Lower leg skin (tissue), 4 donors: ENCODE measurements around the gene CELA3A. TPM values are rescaled to one million over a fixed set of nuclear protein-coding genes. Genes with fewer than 3 reads are reported as not detected.
A peak's percentile ranks its signal among the peaks of the same experiment; 100 is the strongest.

Experiments
- DNase-seq, 2 donors: peaks; one replicate each; pipeline ENCODE4 v3.0.0-alpha.2; 2019; ENCODE audit warnings: low spot score in 2 of 2
- H3K4me3 ChIP-seq: fragments of 200-600 bp; sonication (generic); 2 replicates; pipeline ENCODE4 v1.5.1; 2017; ENCODE audit warnings: mild to moderate bottlenecking, low read depth; ENCODE audit not compliant: poor library complexity, severe bottlenecking
- POLR2A ChIP-seq, 2 donors: fragments of 450-650 bp; IDR thresholded peaks; one replicate each; pipeline ENCODE4 v1.6.1; 2016 to 2017; ENCODE audit warnings: antibody characterized with exemption in 2 of 2, mild to moderate bottlenecking in 1 of 2, moderate library complexity in 1 of 2
- WGBS, 2 donors: methylation state at CpG; one replicate each; pipeline ENCODE4 v1.1.5; 2018; 5-methylcytosine and 5-hydroxymethylcytosine counted together
- intact Hi-C: fragments of 100-400 bp; cut with DNase I; formaldehyde crosslinking; loops from one replicate; pipeline ENCODE4 v1.15.0; 2023; ENCODE audit warnings: low total_unique reads
- total RNA-seq, 4 donors: library from RNA; depleted of rRNA; stranded (reverse); fragments of >200 nt; gene quantifications; one replicate each; pipeline ENCODE4 v1.1.0, GENCODE V29; 2016
- TF ChIP-seq, protein P1 (sequence below), 3 donors: fragments of 450-650 bp; IDR thresholded peaks; one replicate each; pipeline ENCODE4 v1.5.1; 2016; ENCODE audit warnings: antibody characterized with exemption in 3 of 3, mild to moderate bottlenecking in 3 of 3, moderate library complexity in 2 of 3

The CELA3A gene
- total RNA-seq, 4 donors from 2014 or later: not detected

DNA sequence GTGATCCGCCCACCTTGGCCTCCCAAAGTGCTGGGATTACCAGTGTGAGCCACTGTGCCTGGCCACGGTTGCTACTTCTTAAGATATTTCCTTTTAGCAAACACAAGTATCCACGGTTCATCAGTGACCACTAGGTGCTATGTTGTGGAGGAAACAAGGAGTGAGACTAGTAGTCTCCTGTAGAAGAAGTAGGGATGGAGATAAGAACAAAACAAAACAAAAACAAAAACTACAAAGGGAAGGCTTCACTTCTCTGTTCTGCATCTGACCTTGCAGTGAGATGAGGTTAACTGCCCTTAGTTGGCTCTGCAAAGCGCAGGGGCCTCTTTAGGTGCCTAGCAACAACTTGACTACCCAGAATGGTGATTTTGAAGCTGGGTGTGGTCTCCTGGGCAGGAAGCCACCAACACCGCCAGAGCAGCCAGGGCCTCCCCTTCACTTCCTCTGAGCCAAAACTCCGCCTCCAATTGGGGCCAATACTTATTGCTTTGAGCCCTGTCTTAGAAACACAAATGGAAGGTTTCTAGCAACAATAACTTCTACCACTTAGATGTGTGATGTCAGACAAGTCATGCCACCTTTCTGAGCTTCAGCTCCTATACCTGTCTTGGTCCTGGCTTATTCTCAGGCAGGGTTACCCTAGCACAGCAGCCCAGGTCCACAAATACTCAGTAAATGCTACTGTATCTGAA, 38.3 kb downstream of the CELA3A start:
- H3K4me3 ChIP-seq: no peak overlapping the region
- peak; percentile 74 to 90 for DNase-seq
- WGBS, 2 donors: 37 to 39% methylated on average over 6 of the region's 6 CpGs
- TF ChIP-seq, protein P1, sequence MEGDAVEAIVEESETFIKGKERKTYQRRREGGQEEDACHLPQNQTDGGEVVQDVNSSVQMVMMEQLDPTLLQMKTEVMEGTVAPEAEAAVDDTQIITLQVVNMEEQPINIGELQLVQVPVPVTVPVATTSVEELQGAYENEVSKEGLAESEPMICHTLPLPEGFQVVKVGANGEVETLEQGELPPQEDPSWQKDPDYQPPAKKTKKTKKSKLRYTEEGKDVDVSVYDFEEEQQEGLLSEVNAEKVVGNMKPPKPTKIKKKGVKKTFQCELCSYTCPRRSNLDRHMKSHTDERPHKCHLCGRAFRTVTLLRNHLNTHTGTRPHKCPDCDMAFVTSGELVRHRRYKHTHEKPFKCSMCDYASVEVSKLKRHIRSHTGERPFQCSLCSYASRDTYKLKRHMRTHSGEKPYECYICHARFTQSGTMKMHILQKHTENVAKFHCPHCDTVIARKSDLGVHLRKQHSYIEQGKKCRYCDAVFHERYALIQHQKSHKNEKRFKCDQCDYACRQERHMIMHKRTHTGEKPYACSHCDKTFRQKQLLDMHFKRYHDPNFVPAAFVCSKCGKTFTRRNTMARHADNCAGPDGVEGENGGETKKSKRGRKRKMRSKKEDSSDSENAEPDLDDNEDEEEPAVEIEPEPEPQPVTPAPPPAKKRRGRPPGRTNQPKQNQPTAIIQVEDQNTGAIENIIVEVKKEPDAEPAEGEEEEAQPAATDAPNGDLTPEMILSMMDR (IDR thresholded peaks at IDR 0.05): no peak
- TF ChIP-seq POLR2A (IDR thresholded peaks at IDR 0.05): no peak
- intact Hi-C loops: no loop called here

DNA sequence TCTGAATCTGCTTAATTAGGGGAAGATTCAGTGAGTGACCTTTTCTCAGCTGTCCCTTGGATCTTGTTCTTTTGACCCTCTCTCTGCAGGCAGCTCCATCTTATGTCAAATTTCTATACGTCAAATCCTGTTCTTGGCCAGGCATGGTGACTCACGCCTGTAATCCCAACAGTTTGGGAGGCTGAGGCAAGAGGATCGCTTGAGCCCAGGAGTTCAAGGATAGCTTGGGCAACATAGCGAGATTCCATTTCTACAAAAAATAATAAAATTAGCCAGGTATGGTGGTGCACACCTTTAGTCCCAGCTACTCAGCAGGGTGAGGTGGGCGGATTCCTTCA, 38.8 kb downstream of the CELA3A start:
- WGBS, 2 donors: 79 to 88% methylated on average over 5 of the region's 5 CpGs
- DNase-seq: no peak
- intact Hi-C loops: no loop called here
- H3K4me3 ChIP-seq: no peak overlapping the region
- no peak for TF ChIP-seq POLR2A (IDR thresholded peaks at IDR 0.05)
- TF ChIP-seq, protein P1 (IDR thresholded peaks at IDR 0.05): no peak

DNA sequence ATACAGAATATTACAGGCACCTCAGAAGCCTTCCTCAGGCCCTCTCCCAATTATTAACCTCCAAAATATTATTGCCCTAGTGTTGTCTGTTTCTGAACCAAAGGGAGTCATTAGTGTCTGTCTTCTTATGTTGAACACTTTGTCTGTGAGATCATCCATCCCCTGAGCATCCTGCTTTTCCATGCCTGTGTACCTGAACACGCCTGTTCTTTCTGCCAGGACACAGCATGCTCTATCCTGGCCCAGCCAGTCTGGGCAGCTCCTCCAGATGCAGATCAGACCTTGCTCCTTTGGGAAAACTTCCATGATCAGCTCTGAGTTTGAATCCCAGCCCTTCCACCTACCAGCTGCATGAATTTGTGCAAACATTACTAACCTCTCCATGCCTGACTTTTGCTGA, 40.0 kb downstream of the CELA3A start:
- H3K4me3 ChIP-seq: no peak overlapping the region
- TF ChIP-seq, protein P1 (IDR thresholded peaks at IDR 0.05): no peak
- no peak for DNase-seq
- intact Hi-C loops: no loop called here
- WGBS, 2 donors: 65 to 74% methylated on average over 1 of the region's 1 CpG

DNA sequence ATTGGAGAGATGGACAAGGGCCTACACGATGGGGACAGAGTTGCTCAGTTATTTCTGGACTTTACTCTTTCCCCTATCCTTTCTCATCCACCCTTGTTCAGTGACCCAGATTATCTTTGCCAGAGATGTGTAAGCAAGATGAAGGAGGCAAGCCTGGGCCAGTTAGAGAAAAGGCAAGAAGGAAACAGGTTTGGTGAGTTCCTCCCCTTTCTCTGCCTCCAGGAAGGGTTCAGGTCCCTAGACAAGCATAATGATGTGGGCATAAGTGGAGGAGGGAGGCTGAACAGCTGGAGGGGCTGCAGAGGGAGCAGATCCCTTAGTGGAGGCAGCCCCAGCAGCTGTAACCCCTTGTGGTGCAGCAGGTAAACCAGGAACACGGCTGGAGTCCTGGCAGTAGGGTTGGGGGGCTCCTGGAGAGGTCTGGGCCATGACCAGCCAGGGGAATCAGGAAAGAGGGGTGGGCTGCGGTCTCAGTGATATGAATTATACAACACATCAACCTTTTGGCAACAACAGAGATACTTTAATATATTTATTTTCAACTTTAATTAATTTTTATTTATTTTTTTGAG, 41.8 kb downstream of the CELA3A start:
- peak in 1 of 2 donors; percentile 56 for DNase-seq
- TF ChIP-seq, protein P1 (IDR thresholded peaks at IDR 0.05): no peak
- no peak for TF ChIP-seq POLR2A (IDR thresholded peaks at IDR 0.05)
- no peak overlapping the region for H3K4me3 ChIP-seq
- intact Hi-C loops: no loop called here
- 52 to 56% methylated on average over 3 of the region's 3 CpGs for WGBS, 2 donors

DNA sequence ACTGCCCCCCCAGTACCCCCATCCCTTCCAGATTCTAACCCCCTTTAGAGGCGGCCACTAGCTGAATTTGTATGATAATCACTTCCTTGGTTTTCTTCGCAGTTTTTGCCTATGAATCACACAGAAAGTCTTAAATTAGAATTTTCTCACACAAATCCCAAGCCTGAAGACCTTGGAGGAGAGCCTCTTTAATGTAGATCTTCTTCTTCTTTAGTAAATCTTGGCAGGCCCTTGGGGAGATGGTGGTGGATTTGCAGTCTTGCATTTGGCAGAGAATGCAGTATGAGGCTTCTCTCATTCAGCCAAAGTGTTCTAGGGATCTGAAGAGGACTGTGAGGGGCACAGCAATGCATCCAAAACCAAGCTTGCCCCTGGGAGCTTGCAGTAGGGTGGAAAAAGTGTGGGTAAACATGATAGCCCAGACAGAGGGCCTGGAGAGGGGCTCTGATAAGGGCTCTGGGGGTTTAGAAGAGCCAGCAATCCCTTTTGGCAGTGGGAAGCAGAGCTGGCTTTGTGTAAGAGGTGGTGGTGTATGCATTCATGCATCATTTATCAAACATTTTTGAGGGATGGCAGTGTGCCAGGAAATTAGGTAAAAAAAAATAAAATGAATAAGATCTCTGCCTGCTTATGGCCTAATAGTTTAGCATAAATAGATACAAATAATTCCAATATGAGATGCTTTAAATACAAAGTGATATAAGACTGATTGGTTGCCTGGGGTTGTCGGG, 43.4 kb downstream of the CELA3A start:
- no peak overlapping the region for H3K4me3 ChIP-seq
- TF ChIP-seq, protein P1 (IDR thresholded peaks at IDR 0.05): no peak
- no peak for TF ChIP-seq POLR2A (IDR thresholded peaks at IDR 0.05)
- DNase-seq: no peak
- WGBS, 2 donors: 44 to 53% methylated on average over 3 of the region's 3 CpGs
- intact Hi-C loops: no loop called here
